GM18499 (cell line): Measurements from ENCODE around the gene HIPK3.
A peak's percentile ranks its signal among the peaks of the same experiment; 100 is the strongest.
"Not testable (repeated sequence)": the region's sequence is repeated elsewhere in the genome, so short reads cannot be mapped to it uniquely, and the experiment has no call there.

Experiments used
- ATAC-seq: cut with Tn5 transposase; IDR thresholded peaks from one replicate; pipeline ENCODE4 v1.9.1; 2021; ENCODE audit warnings: moderate number of reproducible peaks; ENCODE audit not compliant: insufficient read depth, unreplicated experiment

The HIPK3 gene

GRCh38 chr11:33294224-33294623 is 37.0 kb downstream of the HIPK3 start:
- ATAC-seq = no peak

GRCh38 chr11:33294797-33295196 is 37.6 kb downstream of the HIPK3 start:
- no peak for ATAC-seq

- no peak for ATAC-seq
These were observed 39.5 kb downstream of the HIPK3 start for GRCh38 chr11:33296695-33297094.

- ATAC-seq = no peak
These were observed 46.4 kb downstream of the HIPK3 start for GRCh38 chr11:33303541-33303940.

GRCh38 chr11:33306821-33307220 is 49.6 kb downstream of the HIPK3 start:
- not testable (repeated sequence) for ATAC-seq

- ATAC-seq = no peak
These were observed 50.8 kb downstream of the HIPK3 start for GRCh38 chr11:33307984-33308383.

- no peak for ATAC-seq
These were observed 51.9 kb downstream of the HIPK3 start for GRCh38 chr11:33309118-33309517.

GRCh38 chr11:33310720-33311500 is 53.7 kb downstream of the HIPK3 start:
- no peak for ATAC-seq

- ATAC-seq = no peak
These were observed 54.5 kb downstream of the HIPK3 start for GRCh38 chr11:33311680-33312079.

GRCh38 chr11:33315822-33316221 is 58.6 kb downstream of the HIPK3 start:
- no peak for ATAC-seq

GRCh38 chr11:33317662-33318061 is 60.5 kb downstream of the HIPK3 start:
- no peak for ATAC-seq

- ATAC-seq = no peak
These were observed 63.0 kb downstream of the HIPK3 start for GRCh38 chr11:33320016-33320813.

- no peak for ATAC-seq
These were observed 63.7 kb downstream of the HIPK3 start for GRCh38 chr11:33320814-33321330.

GRCh38 chr11:33321422-33321821 is 64.2 kb downstream of the HIPK3 start:
- peak; percentile 50 for ATAC-seq

- no peak for ATAC-seq
These were observed 66.2 kb downstream of the HIPK3 start for GRCh38 chr11:33323421-33323820.

- ATAC-seq = no peak
These were observed 67.3 kb downstream of the HIPK3 start for GRCh38 chr11:33324302-33324985.

- ATAC-seq = no peak
These were observed 68.3 kb downstream of the HIPK3 start for GRCh38 chr11:33325451-33325850.

- ATAC-seq = no peak
These were observed 72.6 kb downstream of the HIPK3 start for GRCh38 chr11:33329705-33330329.

GRCh38 chr11:33333816-33334215 is 76.6 kb downstream of the HIPK3 start:
- no peak for ATAC-seq

- ATAC-seq = no peak
These were observed 77.4 kb downstream of the HIPK3 start for GRCh38 chr11:33334627-33335026.
